Measurements from ENCODE around the gene CAPN11.
A peak's percentile ranks its signal among the peaks of the same experiment; 100 is the strongest.

CAPN11 gene

GRCh38 chr6:44207966-44208365 is 49.3 kb downstream of the CAPN11 start:
- no peak for DNase-seq (ENCODE audit: low read depth, low spot score)

- DNase-seq (ENCODE audit: low read depth, low spot score), result no peak
Observed at GRCh38 chr6:44211284-44211683, 52.7 kb downstream of the CAPN11 start.

- no peak for DNase-seq (ENCODE audit: low read depth, low spot score)
Observed at GRCh38 chr6:44214307-44214706, 55.7 kb downstream of the CAPN11 start.

GRCh38 chr6:44216677-44217331 is 58.2 kb downstream of the CAPN11 start, which contains the start of gene MYMX:
Gene MYMX (plus strand): TSS chr6:44216926. CDS start chr6:44217472, 546 bp downstream.
- no peak for DNase-seq (ENCODE audit: low read depth, low spot score)

GRCh38 chr6:44217332-44218143 is 58.9 kb downstream of the CAPN11 start:
- DNase-seq (ENCODE audit: low read depth, low spot score), result no peak

- no peak for DNase-seq (ENCODE audit: low read depth, low spot score)
Observed at GRCh38 chr6:44219053-44219814, 60.6 kb downstream of the CAPN11 start.

GRCh38 chr6:44219815-44220784 is 61.5 kb downstream of the CAPN11 start:
- no peak for DNase-seq (ENCODE audit: low read depth, low spot score)

GRCh38 chr6:44220913-44221290 is 62.3 kb downstream of the CAPN11 start:
- DNase-seq (ENCODE audit: low read depth, low spot score), result no peak

- peak; percentile 29 for DNase-seq (ENCODE audit: low read depth, low spot score)
Observed at GRCh38 chr6:44221291-44221960, 62.8 kb downstream of the CAPN11 start.

GRCh38 chr6:44221961-44222335 is 63.3 kb downstream of the CAPN11 start:
- no peak for DNase-seq (ENCODE audit: low read depth, low spot score)

GRCh38 chr6:44222486-44223318 is 64.1 kb downstream of the CAPN11 start:
- DNase-seq (ENCODE audit: low read depth, low spot score), result no peak

- DNase-seq (ENCODE audit: low read depth, low spot score), result peak; percentile 66
Observed at GRCh38 chr6:44223319-44224028, 64.9 kb downstream of the CAPN11 start, which contains the start of gene SLC29A1. Gene SLC29A1 (plus strand): TSS chr6:44223595. CDS start chr6:44227314, 3,719 bp downstream.

- DNase-seq (ENCODE audit: low read depth, low spot score), result no peak
Observed at GRCh38 chr6:44224029-44224964, 65.7 kb downstream of the CAPN11 start.

GRCh38 chr6:44224965-44225305 is 66.3 kb downstream of the CAPN11 start:
- no peak for DNase-seq (ENCODE audit: low read depth, low spot score)

GRCh38 chr6:44225579-44226325 is 67.1 kb downstream of the CAPN11 start:
- no peak for DNase-seq (ENCODE audit: low read depth, low spot score)

- no peak for DNase-seq (ENCODE audit: low read depth, low spot score)
Observed at GRCh38 chr6:44226368-44227147, 67.9 kb downstream of the CAPN11 start.
